ENCODE data around the gene XXYLT1. TPM values are rescaled to one million over a fixed set of nuclear protein-coding genes. Genes with fewer than 3 reads are reported as not detected.

XXYLT1 gene
- total RNA-seq, 3 donors from 2014 or later = 10.0 to 10.7 (median 10.2) TPM

- intact Hi-C loops (cut with DNase I, micrococcal nuclease) = no loop called here
- TF ChIP-seq CTCF (IDR thresholded peaks at IDR 0.05) = no peak
- H3K9me3 ChIP-seq = no peaks in the 10 kb centered on the region
- H3K4me1 ChIP-seq (ENCODE audit: low read depth) = no peaks in the 10 kb centered on the region
- ATAC-seq = no peak
- no peak overlapping the region for H3K4me3 ChIP-seq
- DNase-seq = no peak
- H3K36me3 ChIP-seq (ENCODE audit: low read depth) = no peaks in the 10 kb centered on the region
These were observed 100.5 kb downstream of the XXYLT1 start for GRCh38 chr3:195170496-195170895.

- ATAC-seq (no peak), DNase-seq (no peak)
- Histone ChIP-seq H3K36me3 (ENCODE audit: low read depth) (no peaks in the 10 kb centered on the region), H3K4me3 (no peak overlapping the region), H3K9me3 (no peaks in the 10 kb centered on the region), H3K4me1 (ENCODE audit: low read depth) (no peaks in the 10 kb centered on the region)
- no peak for TF ChIP-seq CTCF (IDR thresholded peaks at IDR 0.05)
- intact Hi-C loops (cut with DNase I, micrococcal nuclease) = no loop called here
These were observed 101.8 kb downstream of the XXYLT1 start for GRCh38 chr3:195169011-195169649.

GRCh38 chr3:195168009-195168762 is 102.8 kb downstream of the XXYLT1 start:
- Histone ChIP-seq H3K4me1 (ENCODE audit: low read depth) (no peaks in the 10 kb centered on the region), H3K4me3 (no peak overlapping the region), H3K36me3 (ENCODE audit: low read depth) (no peaks in the 10 kb centered on the region), H3K9me3 (no peaks in the 10 kb centered on the region)
- ATAC-seq (no peak), DNase-seq (no peak)
- intact Hi-C loops (cut with DNase I, micrococcal nuclease) = no loop called here
- TF ChIP-seq CTCF (IDR thresholded peaks at IDR 0.05) = no peak

GRCh38 chr3:195165790-195166189 is 105.2 kb downstream of the XXYLT1 start:
- no peak for TF ChIP-seq CTCF (IDR thresholded peaks at IDR 0.05)
- DNase-seq (no peak), ATAC-seq (no peak)
- H3K4me3 ChIP-seq = no peak overlapping the region
- intact Hi-C loops (cut with DNase I, micrococcal nuclease) = no loop called here
- no peaks in the 10 kb centered on the region for H3K36me3 ChIP-seq (ENCODE audit: low read depth)
- H3K9me3 ChIP-seq = no peaks in the 10 kb centered on the region
- peaks cover 4% of the 10 kb centered on the region for H3K4me1 ChIP-seq (ENCODE audit: low read depth)

GRCh38 chr3:195165265-195165609 is 105.7 kb downstream of the XXYLT1 start:
- H3K4me3 ChIP-seq = no peak overlapping the region
- ATAC-seq = no peak
- H3K9me3 ChIP-seq = no peaks in the 10 kb centered on the region
- intact Hi-C loops (cut with DNase I, micrococcal nuclease) = no loop called here
- TF ChIP-seq CTCF (IDR thresholded peaks at IDR 0.05) = no peak
- H3K36me3 ChIP-seq (ENCODE audit: low read depth) = no peaks in the 10 kb centered on the region
- DNase-seq = no peak
- peaks cover 5% of the 10 kb centered on the region for H3K4me1 ChIP-seq (ENCODE audit: low read depth)
